NOMO-1 treated with DMSO at 0.1 percent for 48 hours (cell line): ENCODE results near the gene S100A16.

Experiments used
- DNase-seq: peaks from one replicate; lab custom pipeline; 2025; ENCODE audit not compliant: unreplicated experiment; lab: John Stamatoyannopoulos, UW

The S100A16 gene

DNA sequence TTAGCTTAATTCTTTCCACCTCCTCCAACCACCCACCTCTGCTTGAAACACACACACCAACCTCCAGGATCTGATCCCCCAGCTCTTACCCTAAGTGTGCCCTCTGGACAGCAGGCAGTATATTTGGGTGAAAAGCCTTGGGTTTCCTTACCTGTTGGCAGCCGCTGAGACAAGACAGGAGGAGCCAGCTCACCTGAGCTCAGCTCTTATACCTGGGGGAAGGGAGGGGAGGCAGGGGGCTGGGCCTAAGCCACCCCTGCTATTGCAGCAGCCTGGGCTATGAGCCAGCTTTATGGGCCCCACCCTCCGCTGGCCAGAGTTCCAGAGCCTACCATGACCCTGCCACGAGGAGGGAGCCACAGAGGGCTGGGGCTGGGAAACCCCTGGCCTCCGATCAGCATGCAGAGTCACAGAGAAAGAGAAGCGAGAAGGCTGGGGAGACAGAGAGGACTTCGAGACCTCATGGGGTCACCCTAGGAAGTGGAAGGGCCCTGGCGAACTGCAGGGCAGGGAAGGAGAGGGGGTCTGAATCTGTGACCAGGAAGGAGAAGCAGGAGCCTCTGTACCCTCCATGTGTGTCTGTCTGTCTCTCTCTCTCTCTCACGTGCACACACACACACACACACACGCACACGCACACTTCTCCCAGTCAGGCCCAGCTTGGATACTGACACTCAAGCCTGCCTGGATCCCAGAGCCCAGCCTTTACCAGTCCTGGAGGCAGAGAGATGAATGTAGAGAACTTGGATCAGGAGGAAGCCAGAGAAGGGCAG is 3.4 kb upstream of the S100A16 start, which contains the start of gene S100A14:
TSS of gene S100A14 (minus strand) at position 182 of the 773 bp plus-strand sequence. CDS start 467 bp downstream, outside the sequence.
- no peak for DNase-seq

DNA sequence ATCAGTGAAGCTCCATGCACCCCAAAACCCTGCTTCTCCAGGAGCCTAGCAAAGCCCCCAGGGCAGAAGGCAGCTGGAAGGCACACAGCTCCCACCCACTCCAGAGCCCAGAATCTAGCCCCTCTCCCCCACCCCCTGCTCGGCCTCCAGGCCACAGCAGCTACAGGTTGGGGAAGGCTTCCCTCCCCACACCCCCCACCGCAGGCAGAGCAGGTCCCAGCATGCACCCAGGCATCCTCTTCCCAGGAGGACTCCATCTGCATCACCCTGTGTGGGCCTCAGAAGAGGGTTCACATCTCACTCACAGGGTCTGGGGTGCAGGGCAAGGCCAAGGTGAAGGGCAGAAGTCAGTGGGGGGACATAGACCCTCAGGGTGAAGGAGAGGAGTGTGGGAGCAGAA is 2.5 kb upstream of the S100A16 start:
- no peak for DNase-seq

DNA sequence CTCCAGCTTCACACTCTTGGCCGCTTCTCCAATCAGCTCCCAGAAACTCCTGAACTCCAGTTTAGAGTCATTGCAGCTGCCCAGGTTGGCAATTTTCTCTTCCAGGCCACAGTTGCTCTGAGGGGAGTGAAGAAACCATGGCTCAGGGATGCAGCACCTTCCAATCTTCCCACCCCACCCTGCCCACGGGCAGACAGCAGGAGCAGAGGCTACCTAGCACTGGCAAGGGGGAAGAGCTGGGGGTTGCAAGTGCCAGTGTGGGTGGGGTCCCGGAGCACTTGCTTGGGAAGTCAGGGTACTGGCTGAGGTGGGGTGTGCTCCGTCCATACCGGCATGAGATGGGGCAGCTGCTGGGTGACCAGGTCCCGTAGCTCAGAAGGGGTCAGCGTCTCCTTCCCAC is 2.0 kb upstream of the S100A16 start:
- DNase-seq = no peak

DNA sequence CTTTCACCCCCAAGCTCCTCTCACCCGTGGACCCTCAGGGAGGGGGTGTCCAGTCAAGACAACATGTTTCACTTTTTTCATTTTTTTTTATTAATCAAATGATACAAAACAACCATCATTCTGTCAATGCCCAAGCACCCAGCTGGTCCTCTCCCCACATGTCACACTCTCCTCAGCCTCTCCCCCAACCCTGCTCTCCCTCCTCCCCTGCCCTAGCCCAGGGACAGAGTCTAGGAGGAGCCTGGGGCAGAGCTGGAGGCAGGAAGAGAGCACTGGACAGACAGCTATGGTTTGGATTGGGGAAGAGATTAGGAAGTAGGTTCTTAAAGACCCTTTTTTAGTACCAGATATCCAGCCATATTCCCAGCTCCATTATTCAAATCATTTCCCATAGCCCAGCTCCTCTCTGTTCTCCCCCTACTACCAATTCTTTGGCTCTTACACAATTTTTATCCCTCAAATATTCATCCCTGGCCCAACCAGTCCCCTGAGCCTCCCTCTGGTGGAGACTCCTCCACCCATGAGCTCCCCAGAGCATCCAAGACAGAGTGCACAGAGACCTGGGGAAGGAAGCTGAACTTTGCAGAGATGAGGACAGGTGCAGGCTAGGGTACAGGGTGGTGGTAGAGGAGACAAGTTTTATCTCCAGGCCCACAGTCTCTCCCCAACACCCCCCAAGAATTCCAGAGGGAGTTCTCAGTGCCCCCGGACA is 1.4 kb upstream of the S100A16 start:
- no peak for DNase-seq

DNA sequence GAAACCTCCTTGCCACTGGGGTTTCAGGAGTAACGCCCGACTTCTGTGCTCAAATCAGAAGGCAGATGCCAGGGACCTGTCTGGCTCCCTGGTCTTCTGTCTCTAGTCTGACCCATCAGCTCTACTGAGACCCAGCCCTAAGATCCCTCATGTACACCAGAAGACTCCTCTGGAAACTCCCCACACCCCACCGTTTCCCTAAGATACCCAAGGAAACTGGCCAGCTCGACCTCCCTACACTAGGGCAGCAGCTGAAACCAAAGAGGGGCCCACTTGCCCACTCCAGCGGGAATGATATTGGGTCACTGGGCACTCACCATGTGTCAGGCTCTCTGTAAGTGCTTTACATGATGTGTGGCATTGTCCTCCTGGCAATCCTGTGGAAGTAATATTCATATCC is 469 bp upstream of the S100A16 start:
- DNase-seq = no peak

DNA sequence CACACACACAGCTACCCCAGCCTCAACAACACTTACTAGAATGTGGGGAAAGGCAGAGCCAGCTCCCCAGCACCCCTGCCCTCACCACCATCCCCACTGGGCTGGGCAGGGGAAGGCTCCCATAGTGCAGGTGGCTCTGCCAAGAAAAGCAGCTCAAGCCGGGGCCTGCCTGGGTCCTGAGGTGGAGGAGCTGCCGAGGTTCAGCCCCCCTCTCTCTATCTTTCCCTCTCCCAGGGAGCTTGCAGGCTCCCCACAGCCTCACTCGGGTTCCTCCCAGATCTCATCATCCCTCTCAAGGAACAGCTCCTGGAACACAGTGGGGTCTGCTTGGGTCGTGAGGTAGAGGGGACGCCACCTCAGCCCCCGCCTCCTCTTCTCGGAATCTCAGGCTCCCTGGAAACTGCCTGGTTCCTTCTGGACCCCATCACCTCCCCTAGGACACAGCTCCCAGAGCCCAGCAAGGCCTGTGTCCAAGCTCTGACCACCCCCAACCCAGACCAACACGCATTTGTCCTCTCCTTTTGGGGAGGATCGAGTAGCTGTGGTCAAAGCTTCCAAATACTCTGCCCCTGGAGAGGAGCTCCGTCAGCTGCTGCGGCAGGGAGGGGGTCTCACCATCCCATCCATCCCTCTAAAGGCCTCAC is 704 bp downstream of the S100A16 start:
- DNase-seq = no peak

DNA sequence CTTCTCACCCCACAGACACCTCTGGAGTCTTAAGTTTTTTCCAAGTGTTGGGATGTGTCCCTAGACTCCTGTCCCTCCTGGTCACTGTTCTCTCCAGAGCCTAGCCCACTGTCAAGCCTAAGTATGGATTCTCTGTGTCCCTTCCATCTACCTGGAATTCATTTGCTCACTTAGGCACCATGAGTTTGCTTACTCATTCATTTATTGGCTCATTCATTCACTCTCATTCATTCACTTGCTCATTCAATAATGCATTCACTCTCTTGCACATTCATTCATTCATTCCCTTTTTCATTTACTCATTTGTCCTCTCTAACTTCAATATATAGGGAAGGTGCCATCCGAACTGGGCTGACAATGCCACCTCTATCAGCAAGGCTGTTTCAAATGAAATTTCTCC is 1.6 kb downstream of the S100A16 start:
- DNase-seq = no peak

DNA sequence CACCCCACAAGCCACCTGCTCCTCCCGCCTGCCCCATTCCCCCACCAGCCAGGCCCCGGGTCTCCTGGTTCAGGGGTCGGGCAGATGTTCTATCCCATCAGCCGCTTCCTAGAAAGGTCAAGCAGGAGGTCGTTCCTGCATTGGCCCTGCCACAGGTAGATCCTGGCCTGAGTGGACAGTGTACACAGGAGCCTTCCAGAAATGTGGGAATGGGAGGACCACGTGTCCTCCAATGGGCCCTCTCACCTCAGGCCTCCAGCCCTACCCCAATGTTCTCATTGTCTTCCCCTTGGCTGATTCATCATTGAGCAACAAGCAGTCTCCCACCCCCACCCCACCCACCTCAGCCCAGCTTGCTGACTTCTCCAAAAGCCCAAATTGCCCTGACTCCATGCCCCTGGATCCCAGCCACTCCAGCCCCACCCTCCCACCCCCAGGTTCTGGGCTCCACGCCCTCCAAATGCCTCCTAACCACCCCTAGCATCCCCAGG is 2.1 kb downstream of the S100A16 start:
- peak; percentile 15 for DNase-seq

DNA sequence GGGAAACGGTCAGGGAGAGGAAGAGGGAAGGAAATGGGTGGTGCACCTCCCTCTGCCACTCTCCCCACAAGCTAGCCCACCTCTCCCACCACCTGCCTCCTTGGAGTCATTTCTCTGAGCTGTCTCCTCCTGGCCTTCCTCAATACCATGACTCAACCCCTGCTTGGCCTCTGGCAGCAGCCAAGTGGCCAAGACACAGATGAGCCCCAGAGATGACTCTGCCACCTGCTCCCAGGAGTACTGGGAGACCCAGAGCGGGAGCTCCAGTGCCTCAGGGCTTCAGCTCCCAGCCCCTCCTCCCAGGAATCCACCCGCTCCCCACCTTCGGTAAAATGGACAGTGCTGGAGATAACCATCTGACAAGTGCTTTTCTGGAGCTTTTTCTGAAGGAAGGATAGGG is 2.6 kb downstream of the S100A16 start:
- no peak for DNase-seq

DNA sequence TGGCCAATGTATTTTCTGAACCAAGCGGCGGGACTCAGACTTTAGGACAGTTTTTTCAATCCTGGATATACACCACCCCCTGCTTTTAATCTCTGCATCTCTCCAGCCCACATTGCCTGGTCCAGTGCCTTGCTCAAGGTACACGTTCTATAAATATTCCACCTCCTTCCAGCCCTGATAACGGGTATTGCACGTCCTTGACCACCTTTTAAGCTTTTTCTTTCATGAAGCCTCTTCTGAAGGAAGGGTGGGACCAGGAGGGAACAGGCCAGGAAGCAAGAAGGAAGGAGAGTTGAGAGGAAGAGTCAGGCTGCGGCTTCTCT is 3.4 kb downstream of the S100A16 start:
- no peak for DNase-seq

DNA sequence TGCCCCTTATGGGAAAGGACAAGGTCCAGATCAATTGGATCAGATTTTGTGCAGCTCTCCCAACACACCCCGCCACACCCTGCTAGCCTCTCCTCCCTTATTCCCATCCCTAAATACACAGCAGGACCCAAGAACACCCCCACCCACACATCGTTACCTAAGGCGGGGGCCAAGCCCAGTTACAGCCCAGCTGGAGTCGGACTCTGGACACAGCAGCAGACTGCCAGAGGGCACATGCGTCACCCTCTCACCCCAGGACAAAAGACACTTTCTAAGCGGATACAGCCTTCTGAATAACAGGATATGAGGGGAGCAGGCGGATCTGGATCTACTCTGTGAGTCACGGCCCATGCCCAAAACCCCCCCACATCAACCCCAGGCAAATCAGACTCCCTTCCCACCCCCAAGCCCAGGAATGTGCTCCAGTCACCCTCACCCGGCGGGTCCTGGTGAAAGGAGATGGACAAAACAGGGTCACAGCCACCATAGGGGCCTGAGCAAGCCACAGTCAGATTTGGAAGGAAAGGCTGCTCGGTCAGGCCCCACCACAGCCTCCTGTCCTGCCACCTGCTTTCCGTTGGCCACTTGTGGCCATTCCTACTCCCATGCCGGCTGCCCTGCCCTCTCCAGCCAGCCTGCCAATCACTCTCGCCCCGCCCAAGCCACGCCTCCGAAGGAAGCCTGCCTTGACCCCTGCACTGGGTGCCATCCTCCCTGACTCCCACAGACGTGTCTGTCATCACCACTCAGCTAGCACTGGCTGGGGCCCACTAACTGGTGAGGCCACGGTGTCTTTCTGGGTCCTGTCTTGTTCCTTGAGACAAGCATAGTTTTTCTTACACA is 4.0 kb downstream of the S100A16 start:
- no peak for DNase-seq

DNA sequence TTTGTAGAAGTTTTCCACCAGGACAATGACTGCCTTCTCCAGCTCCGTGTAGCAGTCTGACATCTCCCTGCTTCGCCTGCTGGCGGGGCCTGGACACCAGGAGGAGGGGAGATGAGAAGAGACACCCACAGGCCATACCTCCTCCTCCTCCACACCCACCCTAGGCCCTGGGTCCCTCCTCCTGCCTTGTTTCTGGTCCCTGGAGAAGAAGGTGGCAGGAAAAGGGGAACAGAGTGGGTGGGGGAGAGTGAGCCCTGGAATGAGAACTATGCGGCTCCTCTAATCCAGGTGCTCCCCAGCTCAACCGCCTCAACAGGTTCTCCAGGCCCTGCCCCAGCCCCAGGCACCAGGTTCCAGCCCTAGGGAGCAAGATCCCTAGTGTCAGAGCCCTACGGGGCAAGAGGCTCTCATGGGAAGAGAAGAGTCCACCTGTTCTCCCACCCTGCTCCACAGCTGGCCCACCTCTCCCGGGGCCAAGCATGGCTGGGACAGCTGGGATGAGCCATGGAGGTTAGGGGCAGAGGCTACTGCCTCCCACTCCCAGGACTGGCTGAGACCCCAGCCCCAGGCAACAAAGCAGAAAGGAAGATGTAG is 4.8 kb downstream of the S100A16 start:
- no peak for DNase-seq

DNA sequence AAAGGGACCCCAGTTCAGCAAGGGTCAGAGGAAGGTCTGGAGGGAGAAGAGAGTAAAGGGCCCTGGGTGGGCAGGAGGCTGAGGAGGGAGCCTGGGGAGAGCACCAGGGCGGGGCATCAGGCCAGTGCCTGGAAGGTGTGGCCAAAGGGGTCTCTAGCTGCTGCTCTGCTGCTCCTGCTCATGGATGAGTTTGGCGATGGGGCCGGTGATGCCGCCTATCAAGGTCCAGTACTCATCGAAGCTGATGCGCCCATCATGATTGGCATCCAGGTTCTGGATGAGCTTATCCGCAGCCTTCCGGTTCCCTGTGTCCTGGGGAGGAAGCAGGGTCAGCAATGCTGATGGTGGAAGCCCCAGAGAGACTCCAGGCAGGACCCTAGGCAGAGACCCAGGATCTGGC is 5.6 kb downstream of the S100A16 start:
- no peak for DNase-seq

DNA sequence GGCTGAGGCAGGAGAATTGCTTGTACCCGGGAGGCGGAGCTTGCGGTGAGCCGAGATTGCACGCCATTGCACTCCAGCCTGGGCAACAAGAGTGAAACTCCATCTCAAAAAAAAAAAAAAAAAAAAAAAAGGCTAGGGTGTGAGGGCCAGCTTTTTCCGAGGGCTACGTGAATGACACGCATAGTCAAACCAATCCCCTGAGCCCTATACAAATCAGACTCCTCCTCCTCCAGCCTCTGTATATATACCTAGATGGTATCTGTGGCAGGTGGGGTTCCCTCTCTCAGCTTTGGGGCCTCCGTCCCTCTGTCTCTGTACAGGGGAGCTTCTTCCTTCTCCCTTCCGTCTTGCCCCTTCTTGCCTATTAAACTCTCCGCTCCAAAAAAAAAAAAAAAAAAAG is 6.7 kb downstream of the S100A16 start:
- no peak for DNase-seq

DNA sequence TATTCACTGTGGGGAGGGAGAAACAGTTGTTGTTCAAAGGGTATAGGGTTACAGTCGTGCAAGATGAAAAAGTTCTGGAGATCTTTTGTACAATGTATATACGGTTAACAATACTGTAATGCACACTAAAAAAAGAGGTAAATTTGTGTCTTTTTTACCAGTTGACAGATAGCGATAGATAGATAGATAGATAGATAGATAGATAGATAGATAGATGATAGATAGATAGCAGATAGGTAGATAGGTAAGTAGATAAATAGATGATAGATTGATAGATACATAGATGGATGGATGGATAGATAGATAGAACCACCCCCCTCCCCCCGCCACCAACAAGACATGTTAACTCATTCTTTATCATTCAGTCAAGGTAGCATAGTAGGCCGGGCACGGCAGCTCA is 10.2 kb downstream of the S100A16 start:
- DNase-seq = no peak

DNA sequence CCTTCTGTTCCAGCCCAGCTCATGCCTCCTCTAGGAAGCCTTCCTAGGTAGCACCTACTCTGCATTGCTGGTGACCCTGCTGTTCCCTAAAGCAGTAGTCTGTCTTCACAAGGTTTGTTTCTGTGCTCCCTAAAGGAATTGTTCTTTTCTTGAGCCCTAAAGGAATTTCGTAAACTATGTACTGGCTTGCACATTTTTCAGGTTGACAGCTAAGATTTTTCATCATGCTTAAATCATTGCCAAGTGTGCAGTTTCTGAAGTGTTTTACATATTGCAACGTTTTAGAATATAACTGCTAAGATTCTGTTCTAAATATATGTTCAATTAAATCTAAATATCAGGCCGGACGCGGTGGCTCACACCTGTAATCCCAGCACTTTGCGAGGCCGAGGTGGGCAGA is 13.1 kb downstream of the S100A16 start:
- no peak for DNase-seq

DNA sequence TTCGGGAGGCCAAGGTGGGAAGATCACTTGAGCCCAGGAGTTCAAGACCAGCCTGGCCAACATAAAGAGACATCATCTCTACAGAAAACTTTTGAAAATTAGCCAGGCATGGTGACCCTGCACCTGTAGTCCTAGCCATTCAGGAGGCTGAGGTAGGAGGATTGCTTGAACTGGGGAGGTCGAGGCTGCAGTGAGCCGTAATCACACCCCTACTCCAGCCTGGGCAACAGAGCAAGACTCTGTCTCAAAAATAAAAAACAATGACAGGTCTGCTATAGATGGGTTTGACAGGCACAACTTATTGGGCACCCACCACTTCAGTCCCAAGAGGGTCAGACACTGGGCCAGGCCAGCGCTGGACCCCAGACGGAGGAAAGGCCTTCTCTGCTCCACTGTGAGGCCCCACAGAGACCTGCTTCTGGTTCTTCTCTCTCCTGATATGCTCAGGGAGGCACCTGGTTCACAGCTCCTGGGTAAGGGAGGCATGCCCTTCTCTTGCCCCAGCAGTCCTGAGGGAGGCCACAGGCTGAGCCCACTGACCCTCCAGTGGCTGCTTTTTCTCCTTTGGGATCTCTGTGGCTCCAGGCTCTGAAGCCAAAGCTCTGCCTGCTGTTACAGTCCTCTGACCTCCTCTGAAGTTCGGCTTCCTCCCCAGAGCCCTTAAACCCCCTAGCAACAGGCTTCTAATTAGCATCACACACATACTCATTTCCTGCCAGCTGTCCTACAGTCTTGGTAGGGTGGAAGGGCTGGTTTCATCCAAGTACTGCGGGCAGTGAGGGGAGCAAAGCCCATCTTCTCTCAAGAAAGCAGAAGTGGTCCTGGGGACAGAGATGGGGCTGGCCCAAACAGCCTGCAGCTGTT is 14.4 kb downstream of the S100A16 start:
- DNase-seq = peak; percentile 99

DNA sequence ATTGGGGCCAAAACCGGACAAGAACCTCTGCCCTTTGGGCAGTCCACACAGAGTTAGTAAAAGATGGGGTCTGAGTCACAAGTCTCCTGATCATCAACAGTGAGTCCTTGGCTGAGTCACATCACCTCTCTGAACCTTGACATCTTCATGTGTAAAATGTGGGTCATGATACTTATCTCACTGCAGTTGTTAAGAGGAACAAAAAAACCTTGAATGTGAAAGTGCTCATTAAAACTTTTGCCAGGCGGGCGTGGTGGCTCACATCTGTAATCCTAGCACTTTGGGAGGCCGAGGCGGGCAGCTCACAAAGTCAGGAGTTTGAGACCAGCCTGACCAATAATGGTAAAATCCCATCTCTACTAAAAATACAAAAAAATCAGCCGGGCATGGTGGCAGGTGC is 15.7 kb downstream of the S100A16 start:
- peak; percentile 36 for DNase-seq

DNA sequence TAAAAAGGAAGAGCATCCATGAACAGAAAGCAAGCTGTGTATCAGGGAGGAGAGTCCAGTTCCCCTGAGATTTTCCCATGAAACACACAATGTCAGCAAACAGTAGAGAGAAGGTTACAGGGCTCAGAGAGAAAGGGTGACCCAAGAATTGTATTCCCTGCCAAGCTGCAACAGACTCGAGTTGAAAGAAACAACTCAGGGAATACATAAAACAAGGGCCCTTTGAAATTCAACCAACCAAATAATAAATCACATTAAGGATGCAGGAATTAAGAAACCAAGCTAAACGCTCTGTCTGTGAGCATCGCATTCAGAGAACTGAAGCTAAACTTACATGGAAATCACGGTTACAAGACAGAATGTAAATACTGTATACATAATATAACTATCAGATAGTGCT is 20.2 kb downstream of the S100A16 start:
- no peak for DNase-seq

DNA sequence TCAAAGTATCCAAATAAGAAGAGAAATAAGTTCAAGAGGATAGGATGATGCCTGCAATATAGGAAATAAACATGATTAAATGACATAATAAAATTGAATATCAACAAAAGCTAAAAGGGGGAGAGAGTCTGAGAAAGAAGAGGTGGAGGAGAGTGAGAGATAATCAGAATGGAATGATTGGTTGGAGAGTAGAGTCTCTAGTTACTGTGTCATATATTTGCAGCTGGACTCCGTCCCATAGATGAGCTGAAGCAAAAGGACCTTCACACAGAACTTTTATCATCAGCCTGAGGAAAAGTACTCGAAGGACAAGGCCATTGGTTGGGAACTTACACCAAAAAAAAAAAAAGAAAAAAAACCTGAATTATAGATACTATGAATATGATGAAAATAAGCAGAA is 24.5 kb downstream of the S100A16 start:
- no peak for DNase-seq
